ENCODE measurements around the gene ZNF385A. TPM values are rescaled to one million over a fixed set of nuclear protein-coding genes. Genes with fewer than 3 reads are reported as not detected.
A peak's percentile ranks its signal among the peaks of the same experiment; 100 is the strongest.

Gene ZNF385A
- total RNA-seq, 1 donor from 2014 or later = 2.2 TPM

DNA sequence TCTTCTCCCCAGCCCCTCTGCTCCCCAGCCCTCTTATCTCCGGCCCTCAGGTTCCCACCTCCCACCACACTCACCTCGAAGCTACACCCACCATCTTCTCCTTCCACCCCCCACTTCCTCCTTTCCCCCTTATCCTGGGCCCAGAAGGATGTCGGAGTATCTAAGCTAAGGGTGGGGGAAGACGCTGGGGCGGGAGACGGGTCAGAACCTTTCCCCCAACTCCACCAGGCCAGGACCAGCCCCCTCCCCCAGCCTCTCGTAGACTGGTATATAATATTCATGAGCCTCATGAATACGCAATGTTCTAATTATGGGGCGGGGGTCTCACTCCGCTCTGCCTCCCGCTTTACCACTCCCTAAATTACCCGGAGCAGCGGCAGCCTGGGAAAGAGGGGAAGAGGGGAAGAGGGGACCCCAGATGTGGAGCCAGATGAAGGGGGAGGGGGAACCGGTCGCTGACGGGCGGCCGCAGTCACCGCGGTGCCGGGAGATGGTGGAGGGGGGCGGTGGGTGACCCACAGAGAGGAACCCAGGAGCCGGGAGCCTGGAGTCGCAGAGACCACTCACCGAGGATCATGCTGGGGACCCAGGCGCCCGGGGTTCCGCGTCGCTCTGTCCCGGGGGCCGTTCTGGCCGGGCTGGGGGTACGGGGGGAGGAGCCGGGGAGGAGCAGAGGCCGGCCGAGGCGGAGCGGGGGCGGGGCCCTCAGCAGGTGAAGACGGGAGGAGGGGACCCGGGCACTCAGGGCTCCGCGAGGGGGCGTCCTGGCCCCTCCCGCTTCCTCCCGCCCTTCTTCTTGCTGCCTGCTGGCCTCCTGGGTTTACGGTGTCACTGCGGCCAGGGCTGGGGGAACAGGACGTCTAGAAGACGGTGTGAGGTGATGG, 6.4 kb upstream of the ZNF385A start:
- DNase-seq = no peak

DNA sequence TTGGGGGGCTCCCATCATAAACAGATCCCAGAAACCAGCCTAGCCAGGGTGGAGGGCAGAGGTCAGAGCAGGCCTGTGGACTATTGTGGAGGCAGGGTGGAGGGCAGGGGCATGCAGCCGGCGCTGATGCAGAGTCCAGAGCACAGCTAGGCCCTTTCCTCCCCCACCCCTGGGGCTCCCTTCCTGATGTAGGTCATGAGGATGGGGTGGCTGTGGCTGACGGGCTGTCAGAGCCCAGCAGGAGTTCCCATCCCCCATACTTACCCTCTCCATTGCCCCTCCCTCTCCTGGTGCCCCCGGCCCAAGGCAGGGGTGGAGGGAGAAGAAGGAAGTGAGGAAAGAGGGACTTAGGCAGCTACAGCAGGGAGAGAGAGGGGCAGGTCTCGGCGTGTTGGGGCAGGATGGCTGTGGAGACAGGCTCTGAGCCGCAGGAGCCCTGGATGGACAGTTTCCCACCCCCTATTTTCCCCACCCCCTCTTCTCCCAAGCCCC, 5.7 kb upstream of the ZNF385A start:
- DNase-seq = no peak

- DNase-seq = no peak
Observed at GRCh38 chr12:54389607-54390175, 5.2 kb upstream of the ZNF385A start.

DNA sequence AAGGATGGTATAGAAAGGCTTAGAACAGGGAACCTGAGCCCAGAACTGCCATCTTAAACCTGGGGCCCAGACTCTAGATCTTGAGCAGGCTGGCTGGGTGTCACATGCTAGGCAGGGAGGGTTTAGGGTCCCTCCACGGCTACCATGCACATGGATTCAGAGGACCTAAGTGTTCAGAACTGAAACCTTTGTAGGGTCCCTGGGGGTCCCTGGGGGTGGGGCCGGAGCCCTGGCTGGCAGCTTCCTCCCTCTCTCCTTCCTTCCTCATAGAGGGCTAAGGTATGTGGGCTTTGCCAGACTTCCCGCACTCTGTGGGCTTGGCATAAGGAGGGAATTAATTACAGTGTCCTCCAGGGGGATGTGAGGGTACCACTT, 4.6 kb upstream of the ZNF385A start:
- no peak for DNase-seq

DNA sequence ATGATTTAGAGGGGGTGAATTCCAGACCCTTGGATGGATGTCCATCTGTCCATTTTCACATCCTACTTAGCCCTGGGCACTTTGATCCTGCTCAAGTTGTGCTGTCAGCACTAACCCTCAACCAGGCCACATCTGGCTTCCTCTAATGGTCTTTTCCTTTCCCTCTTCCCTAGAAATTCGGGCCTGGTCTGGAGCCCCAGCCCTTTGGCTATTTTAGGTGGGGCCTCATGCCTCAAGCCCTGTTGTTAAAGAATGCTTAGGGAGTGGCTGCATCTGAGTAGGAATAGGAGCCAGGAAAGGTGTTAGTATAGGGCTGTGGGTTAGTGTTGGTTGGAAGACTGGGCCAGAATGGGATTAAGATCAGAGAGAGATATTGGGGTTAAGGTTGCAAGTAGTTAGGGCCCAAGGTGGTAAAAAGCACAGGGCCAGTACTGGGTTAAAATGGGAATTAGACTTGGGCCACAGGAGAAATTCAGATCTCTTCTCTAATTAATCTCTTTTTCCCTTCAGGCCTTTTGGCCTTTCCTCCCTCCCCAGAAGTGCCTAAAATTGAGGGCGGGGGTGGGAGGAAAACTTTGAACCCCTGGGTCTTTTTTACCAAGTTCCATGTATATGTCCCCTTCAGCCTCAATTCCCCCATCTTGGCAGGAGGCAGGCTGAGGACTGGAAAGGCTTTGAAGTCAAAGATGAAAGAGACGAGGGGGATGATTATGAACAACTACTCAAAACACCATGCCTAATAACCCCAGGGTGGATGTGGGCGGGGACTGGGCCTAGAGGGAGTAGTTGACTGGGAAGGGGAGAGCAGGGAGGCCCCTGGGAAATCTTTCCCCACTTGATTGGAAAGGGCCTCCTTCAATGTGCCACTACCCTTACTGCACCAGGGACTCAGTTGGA, 4.0 kb upstream of the ZNF385A start:
- DNase-seq = no peak

- DNase-seq = no peak
Observed at GRCh38 chr12:54387114-54387467, 2.6 kb upstream of the ZNF385A start.

GRCh38 chr12:54386403-54387113, 2.0 kb upstream of the ZNF385A start:
- no peak for DNase-seq

DNA sequence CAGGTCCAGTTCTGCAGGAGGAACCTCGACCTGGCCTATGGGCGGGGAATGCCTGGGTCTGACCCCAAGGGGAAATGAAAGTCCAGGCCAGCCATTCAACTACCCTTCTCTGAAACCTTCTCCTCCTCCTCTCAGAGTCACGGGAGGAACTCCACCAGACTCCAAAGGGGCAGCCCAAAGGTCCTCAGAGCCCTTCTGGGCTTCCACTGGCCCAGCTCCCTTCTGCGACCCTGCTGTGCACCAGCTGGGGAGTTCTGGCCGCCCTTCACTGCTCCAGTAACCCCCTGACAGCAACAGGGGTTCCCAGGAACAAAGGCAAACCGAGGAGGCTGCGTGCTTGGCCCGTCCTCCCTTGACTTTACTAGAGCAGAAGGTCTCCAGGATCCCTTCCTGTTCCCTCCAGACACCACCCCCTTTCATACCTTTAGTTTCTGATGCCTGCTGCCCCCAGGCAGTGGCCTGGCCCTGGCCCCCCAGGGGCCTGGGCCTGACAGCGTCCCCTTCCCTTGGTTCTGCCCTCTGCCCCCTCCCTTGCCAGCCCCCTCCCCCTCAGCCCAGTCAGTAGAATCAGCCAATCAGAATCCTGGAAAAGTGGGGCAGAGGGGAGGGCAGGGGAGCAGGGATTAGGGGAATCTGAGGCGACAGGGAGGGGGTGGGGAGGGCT, 850 bp upstream of the ZNF385A start:
- no peak for DNase-seq

GRCh38 chr12:54383041-54383609, 1.4 kb downstream of the ZNF385A start:
- peak; percentile 53 for DNase-seq

GRCh38 chr12:54381136-54381535, 3.4 kb downstream of the ZNF385A start:
- no peak for DNase-seq

DNA sequence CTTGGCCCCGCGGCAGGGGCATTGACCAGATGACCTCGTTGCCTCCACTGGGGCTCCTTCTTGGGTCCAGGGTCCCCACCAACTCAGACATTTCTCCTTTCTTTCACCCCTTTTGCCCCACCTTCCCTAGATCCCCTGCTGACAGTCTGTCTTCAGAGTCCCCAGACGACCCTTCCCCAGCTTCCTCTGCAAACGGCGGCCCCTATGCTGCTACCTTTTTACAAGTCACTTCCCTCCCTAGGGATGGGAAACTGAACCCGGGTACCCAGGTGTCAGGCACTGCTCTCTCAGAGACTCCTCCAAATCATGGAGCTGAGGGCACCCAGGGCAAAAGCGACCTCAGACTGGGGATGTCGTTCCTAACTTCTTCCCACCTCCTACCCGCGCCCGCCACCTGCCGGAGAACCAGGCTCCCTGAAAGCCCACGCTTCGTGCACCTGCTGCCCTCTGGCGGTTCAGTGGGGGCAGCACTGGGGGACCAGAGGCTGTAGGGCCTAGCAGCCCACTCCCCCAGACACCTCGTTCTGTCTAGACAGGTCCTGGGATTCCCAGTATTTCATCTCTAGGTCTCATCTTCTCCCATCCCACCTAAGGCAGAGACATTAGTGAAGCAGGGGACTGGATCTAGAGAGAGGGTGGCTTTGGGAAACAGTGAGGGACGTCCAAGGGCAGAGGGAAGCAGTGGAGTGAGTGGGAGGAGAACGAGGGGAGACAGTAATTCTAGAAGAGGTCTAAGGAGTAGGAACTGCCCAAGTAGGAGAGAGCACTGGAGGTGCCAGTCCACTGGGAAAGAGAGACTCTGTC, 4.9 kb downstream of the ZNF385A start:
- DNase-seq = peak; percentile 92

GRCh38 chr12:54378796-54379397, 5.6 kb downstream of the ZNF385A start:
- DNase-seq = peak; percentile 56

- DNase-seq = no peak
Observed at GRCh38 chr12:54377797-54378515, 6.6 kb downstream of the ZNF385A start.

DNA sequence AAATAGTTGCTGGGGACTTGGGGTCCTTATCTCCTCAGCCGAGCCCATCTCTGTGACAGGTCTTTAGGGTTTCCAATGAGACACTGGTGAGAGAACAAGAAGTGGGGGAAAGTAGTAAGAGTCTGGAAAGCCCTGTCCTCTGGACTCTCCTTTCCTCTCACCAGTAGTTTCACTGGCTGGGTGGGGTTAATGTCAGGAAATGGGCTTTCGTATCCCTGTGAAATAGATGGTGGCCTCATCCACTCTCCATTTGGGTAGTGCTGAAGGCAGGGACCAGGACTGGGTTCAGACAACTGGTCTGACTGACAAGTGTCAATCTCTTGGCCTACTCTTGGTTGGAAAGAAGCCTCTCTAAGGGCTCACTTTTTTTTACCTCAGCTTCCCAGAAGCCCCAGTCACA, 7.5 kb downstream of the ZNF385A start:
- no peak for DNase-seq

DNA sequence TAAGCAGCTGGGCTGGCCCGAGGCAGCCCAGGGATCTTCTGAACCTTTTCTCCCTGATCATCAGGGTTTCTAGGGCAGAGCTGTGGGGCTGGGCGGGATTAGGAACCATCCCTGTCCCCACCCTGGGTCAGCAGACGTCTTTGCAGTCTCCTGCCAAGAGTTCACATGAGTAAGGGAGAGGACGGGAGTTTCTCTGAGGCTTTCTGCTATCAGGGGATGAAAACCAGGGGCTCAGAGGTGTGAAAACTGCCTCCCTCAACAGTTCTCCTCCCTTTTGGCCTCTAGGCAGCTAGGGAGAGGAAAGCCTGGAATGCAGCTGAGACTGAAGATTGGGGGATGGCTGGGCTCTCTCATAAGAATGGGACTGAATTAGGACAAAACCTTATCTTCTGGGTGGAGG, 7.9 kb downstream of the ZNF385A start:
- DNase-seq = no peak

DNA sequence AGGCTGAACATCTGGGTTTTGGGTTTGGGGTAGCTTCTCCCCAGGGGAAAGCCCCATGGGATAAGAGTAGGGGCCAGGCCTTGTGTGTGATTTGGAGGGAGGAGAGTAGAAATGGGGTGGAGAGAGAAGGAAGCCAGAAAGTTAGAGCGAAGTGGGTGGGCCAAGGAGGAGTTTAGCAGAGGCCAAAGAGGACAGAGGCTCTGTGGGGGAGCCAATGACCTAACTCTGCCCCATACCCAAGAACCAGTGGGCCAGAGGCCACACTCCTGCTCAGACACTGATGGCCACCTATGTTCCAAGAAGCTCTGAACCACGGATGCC, 9.3 kb downstream of the ZNF385A start:
- no peak for DNase-seq

DNA sequence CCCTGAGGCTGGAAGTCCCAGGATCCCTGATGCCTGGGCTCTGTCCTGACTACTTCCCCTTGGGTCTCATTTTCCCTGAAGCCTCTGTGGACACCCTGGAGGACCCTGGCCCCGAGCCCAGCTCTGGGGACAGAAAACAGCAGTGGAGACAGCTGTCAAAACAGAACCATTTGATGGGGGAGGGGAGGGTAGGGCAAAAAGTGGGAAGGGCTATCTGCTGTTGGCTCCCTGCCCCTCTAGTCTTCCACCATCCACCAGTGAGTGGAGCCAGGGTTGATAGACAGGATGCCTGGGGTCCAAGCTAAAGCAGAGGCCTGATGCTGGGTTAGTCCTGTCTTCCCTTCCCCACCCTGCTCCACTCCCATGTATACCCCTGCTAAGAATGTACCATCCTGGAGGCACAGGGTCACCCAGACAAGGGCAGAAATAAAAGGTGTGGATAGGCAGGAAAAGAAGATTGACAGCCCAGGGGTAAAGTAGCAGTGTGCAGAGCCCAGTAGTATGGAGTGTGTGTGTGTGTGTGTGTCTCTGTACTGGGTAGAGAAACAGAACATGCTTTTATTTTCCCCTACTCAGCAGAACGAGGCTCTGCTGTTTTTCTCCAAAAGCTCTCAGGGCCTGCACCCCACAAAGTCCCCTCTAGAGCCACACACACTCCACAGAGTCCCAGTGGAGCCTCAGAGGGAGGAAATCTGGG, 9.8 kb downstream of the ZNF385A start:
- DNase-seq = no peak

DNA sequence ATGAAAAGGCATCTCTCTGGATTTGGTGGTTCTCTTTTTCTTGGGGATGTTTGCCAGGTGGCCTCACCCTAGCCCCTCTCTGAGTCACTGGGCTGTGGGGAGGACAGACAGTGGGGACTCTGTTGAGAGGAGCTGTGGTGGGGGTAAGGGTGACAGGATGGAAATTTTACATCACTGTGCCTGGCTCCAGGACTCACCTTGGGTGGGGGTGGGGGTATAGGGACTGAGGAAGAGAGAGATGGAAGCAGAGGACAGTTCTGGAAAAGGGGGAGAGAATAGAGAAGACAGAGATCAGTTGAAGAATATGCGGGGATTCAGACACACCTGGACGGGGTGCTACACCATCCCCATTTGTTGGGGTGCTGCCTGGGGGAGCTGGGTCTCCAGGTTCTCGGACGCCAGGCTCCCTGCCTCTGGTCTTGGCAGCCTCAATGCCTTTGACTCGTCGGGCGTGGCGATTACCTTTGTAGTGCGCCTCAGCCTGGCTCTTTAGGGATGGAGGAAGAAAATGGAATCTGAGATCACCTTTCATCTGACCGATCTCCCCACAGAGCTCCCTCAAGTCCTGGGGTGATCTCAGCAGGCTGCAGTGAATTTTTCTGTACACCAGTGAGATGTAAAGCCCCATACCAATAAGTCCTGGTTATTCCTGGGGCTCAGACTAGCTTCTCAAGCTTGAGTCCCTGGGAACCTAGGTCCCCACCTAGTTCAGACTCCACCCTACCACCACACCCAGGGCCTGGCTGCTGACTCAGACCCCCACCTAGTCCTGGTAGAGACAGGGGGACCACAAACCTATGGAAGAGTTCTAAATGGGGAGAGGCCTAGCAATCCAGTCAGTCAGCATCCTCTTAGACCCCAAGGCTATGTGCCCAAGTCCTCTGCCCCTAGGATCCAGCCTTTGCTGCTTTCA, 10.6 kb downstream of the ZNF385A start:
- no peak for DNase-seq

All from dermis blood vessel endothelial cell (primary cell).